ENCODE data around the gene CCDC197.
A peak's percentile ranks its signal among the peaks of the same experiment; 100 is the strongest.

The CCDC197 gene

GRCh38 chr14:94022532-94023411 is 25.7 kb downstream of the CCDC197 start:
- no peak for DNase-seq (ENCODE audit: low read depth in 1 of 2, low spot score in 1 of 2)

- no peak for DNase-seq (ENCODE audit: low read depth in 1 of 2, low spot score in 1 of 2)
Observed at GRCh38 chr14:94024549-94024948, 27.4 kb downstream of the CCDC197 start.

- DNase-seq (ENCODE audit: low read depth in 1 of 2, low spot score in 1 of 2) = no peak
Observed at GRCh38 chr14:94025720-94026119, 28.6 kb downstream of the CCDC197 start.

GRCh38 chr14:94026173-94026888 is 29.2 kb downstream of the CCDC197 start, which contains the start of gene OTUB2:
TSS of gene OTUB2 (plus strand) at chr14:94026340. CDS start at chr14:94026538, 198 bp downstream.
- DNase-seq (ENCODE audit: low read depth in 1 of 2, low spot score in 1 of 2) = peak; percentile 86 to 91

GRCh38 chr14:94026889-94027469 is 29.9 kb downstream of the CCDC197 start:
- no peak for DNase-seq (ENCODE audit: low read depth in 1 of 2, low spot score in 1 of 2)

- DNase-seq (ENCODE audit: low read depth in 1 of 2, low spot score in 1 of 2) = no peak
Observed at GRCh38 chr14:94027566-94028449, 30.7 kb downstream of the CCDC197 start.

GRCh38 chr14:94028450-94028826 is 31.3 kb downstream of the CCDC197 start:
- DNase-seq (ENCODE audit: low read depth in 1 of 2, low spot score in 1 of 2) = peak in 1 of 2 donors; percentile 30

GRCh38 chr14:94029265-94029664 is 32.2 kb downstream of the CCDC197 start:
- no peak for DNase-seq (ENCODE audit: low read depth in 1 of 2, low spot score in 1 of 2)

GRCh38 chr14:94029671-94030203 is 32.6 kb downstream of the CCDC197 start:
- no peak for DNase-seq (ENCODE audit: low read depth in 1 of 2, low spot score in 1 of 2)

- no peak for DNase-seq (ENCODE audit: low read depth in 1 of 2, low spot score in 1 of 2)
Observed at GRCh38 chr14:94030571-94030970, 33.5 kb downstream of the CCDC197 start.

- no peak for DNase-seq (ENCODE audit: low read depth in 1 of 2, low spot score in 1 of 2)
Observed at GRCh38 chr14:94031161-94031882, 34.2 kb downstream of the CCDC197 start.

- DNase-seq (ENCODE audit: low read depth in 1 of 2, low spot score in 1 of 2) = no peak
Observed at GRCh38 chr14:94031883-94032279, 34.8 kb downstream of the CCDC197 start.

- no peak for DNase-seq (ENCODE audit: low read depth in 1 of 2, low spot score in 1 of 2)
Observed at GRCh38 chr14:94034886-94035285, 37.8 kb downstream of the CCDC197 start.

- DNase-seq (ENCODE audit: low read depth in 1 of 2, low spot score in 1 of 2) = peak; percentile 54 to 55
Observed at GRCh38 chr14:94036313-94037167, 39.4 kb downstream of the CCDC197 start.

GRCh38 chr14:94037954-94038353 is 40.9 kb downstream of the CCDC197 start:
- no peak for DNase-seq (ENCODE audit: low read depth in 1 of 2, low spot score in 1 of 2)

GRCh38 chr14:94038510-94038909 is 41.4 kb downstream of the CCDC197 start:
- DNase-seq (ENCODE audit: low read depth in 1 of 2, low spot score in 1 of 2) = no peak

- DNase-seq (ENCODE audit: low read depth in 1 of 2, low spot score in 1 of 2) = no peak
Observed at GRCh38 chr14:94038921-94039629, 42.0 kb downstream of the CCDC197 start.

GRCh38 chr14:94040247-94040646 is 43.1 kb downstream of the CCDC197 start:
- no peak for DNase-seq (ENCODE audit: low read depth in 1 of 2, low spot score in 1 of 2)

All from activated T-helper 1 cell treated with anti-CD3 and anti-CD28 coated beads, Interleukin-2, amount 50 U/mL, for 16 hours (primary cell).